SK-N-MC (cell line): ENCODE results near the gene KRR1.
A peak's percentile ranks its signal among the peaks of the same experiment; 100 is the strongest.
"Not testable (repeated sequence)": the region's sequence is repeated elsewhere in the genome, so short reads cannot be mapped to it uniquely, and the experiment has no call there.

Experiments
- DNase-seq: peaks from one replicate; pipeline ENCODE4 v3.0.0-alpha.2; 2011; ENCODE audit warnings: low read depth, low spot score
- H3K27ac ChIP-seq: fragments of 200-600 bp; sonication (generic); 2 replicates; pipeline ENCODE4 v1.5.1; 2016; ENCODE audit warnings: mixed run types
- H3K36me3 ChIP-seq: fragments of 200-600 bp; sonication (generic); 2 replicates; pipeline ENCODE4 v1.6.1; 2017; ENCODE audit warnings: antibody characterized with exemption, low read length, mixed read lengths; ENCODE audit not compliant: insufficient read depth
- H3K4me3 ChIP-seq: fragments of 200-600 bp; sonication (generic); 2 replicates; pipeline ENCODE4 v1.5.1; 2016
- H3K9ac ChIP-seq: fragments of 200-600 bp; sonication (generic); 2 replicates; pipeline ENCODE4 v1.8.0; 2017; ENCODE audit warnings: mixed run types, mixed read lengths; ENCODE audit not compliant: insufficient read length
- H3K9me3 ChIP-seq: fragments of 200-600 bp; sonication (generic); 2 replicates; pipeline ENCODE4 v1.6.1; 2017; ENCODE audit warnings: low read depth, mild to moderate bottlenecking, antibody characterized with exemption, low read length, moderate library complexity, mixed read lengths
- EZH2 ChIP-seq: fragments of 200-600 bp; sonication (generic); IDR thresholded peaks from one replicate; pipeline ENCODE4 v1.6.1; 2017; ENCODE audit warnings: antibody characterized with exemption
- FOXP2 ChIP-seq: optimal IDR thresholded peaks from 2 replicates; pipeline ENCODE3; 2011; ENCODE audit warnings: mild to moderate bottlenecking, moderate library complexity; ENCODE audit not compliant: insufficient read depth; ENCODE audit errors: extremely low read length, control extremely low read depth
- POLR2AphosphoS5 ChIP-seq: IDR thresholded peaks from 2 replicates; pipeline ENCODE4 v1.6.1; 2012; ENCODE audit warnings: mild to moderate bottlenecking, low read depth, low read length, borderline replicate concordance

KRR1 gene

DNA sequence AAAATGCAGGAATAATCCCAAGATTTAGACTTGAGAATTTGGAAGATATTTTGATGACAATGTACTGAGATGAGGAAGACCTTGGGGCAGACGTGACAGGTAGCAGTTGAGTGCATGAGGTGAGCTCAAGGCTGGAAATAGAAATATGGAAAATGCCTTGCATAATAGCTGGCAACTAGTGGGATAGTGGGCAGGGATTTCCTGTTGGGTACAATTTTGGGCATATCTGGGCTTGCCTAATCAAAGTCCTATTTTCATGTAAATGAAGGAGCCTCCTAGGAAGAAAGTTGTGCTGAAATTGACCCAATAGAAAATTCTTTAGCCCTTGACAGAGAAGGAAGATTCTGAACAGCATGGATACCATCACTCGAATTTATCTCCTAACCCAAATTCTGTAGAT is 37.3 kb downstream of the KRR1 start:
- Histone ChIP-seq H3K36me3 (no peaks in the 10 kb centered on the region), H3K9me3 (no peaks in the 10 kb centered on the region), H3K4me3 (no peak overlapping the region), H3K9ac (no peak overlapping the region), H3K27ac (no peak overlapping the region)
- TF ChIP-seq POLR2AphosphoS5: no peak
- TF ChIP-seq FOXP2: no peak
- TF ChIP-seq EZH2: no peak
- no peak for DNase-seq

- DNase-seq: no peak
- no peak overlapping the region for H3K9ac ChIP-seq
- H3K4me3 ChIP-seq: no peak overlapping the region
- no peaks in the 10 kb centered on the region for H3K36me3 ChIP-seq
- no peak overlapping the region for H3K27ac ChIP-seq
- TF ChIP-seq FOXP2: no peak
- no peak for TF ChIP-seq EZH2
- TF ChIP-seq POLR2AphosphoS5: no peak
- no peaks in the 10 kb centered on the region for H3K9me3 ChIP-seq
Measured at GRCh38 chr12:75471902-75472890, 39.2 kb downstream of the KRR1 start.

DNA sequence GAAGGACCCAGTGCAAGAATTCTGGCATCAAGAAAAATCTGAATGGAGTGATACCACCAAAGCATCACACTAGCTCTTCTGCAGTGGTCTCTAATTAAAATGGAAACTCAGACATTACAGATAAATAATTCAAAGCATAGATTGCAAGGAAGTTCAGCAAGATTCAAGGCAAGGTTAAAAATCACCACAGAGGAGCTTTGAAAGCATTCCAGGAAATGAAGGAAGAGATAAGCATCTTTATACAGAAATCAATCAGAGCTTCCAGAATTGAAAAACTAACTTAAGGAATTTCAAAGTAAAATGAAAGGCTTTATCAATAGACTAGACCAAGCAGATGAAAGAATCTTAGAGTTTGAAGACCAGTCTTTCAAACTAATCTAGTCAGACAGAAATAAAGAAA is 51.2 kb downstream of the KRR1 start:
- no peak overlapping the region for H3K4me3 ChIP-seq
- DNase-seq: no peak
- H3K9me3 ChIP-seq: peaks cover 3% of the 10 kb centered on the region; the same call in 1 of the 2 replicates
- TF ChIP-seq FOXP2 (no peak), EZH2 (no peak), POLR2AphosphoS5 (no peak)
- H3K9ac ChIP-seq: no peak overlapping the region
- no peaks in the 10 kb centered on the region for H3K36me3 ChIP-seq
- no peak overlapping the region for H3K27ac ChIP-seq

DNA sequence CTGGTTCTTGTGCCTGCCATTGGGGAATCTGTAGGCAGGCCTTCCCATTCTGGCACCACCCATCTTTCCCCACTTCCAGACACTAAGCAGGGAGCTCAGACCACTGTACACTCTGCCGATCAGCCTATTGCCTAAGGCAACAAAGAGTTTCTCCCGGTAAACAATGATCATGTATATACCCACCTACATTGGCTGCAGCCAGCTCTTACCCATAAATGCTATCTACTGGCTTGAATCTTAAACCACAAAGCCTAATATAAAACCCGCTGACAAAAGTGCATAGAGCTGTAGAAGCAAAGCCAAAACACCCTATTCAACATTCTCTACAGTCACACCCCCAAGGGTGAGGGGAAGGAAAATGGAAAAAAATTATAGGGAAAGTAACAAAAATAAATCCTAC is 51.7 kb downstream of the KRR1 start:
- DNase-seq: no peak
- 0 out of 2 replicates have a peak overlapping the region, but pooled peaks have one; percentile 26 for H3K4me3 ChIP-seq
- no peak for TF ChIP-seq EZH2
- no peak for TF ChIP-seq FOXP2
- no peak for TF ChIP-seq POLR2AphosphoS5

DNA sequence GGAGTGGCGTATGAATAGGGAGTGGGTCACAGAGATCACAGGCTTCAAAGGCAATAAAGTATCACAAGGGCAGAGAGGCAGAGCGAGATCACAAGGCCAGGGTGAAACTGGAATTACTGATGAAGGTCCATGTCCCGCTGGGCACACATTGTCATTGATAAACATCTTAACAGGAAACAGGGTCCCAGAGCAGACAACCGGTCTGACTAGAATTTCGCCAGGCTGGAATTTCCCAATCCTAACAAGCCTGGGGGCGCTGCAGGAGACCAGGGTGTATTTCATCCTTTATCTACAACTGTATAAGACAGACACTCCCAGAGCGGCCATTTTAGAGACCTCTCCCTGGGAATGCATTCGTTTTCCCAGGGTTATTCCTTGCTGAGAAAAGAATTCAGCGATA is 53.5 kb downstream of the KRR1 start:
- DNase-seq, H3K27ac ChIP-seq, H3K9ac ChIP-seq, H3K36me3 ChIP-seq, H3K4me3 ChIP-seq, H3K9me3 ChIP-seq: not testable (repeated sequence)

More for the DNA sequence above, 51.7 kb downstream of the KRR1 start:
- Histone ChIP-seq H3K36me3 (no peaks in the 10 kb centered on the region), H3K27ac (no peak overlapping the region), H3K9me3 (peaks cover 3% of the 10 kb centered on the region; the same call in 1 of the 2 replicates), H3K9ac (no peak overlapping the region)

GRCh38 chr12:75457191-75457590 is 54.2 kb downstream of the KRR1 start:
- no peak overlapping the region for H3K27ac ChIP-seq
- no peak for DNase-seq
- no peak overlapping the region for H3K9ac ChIP-seq
- no peaks in the 10 kb centered on the region for H3K36me3 ChIP-seq
- TF ChIP-seq POLR2AphosphoS5: no peak
- no peak for TF ChIP-seq EZH2
- no peak for TF ChIP-seq FOXP2
- H3K9me3 ChIP-seq: peaks cover 3% of the 10 kb centered on the region; the same call in 1 of the 2 replicates
- no peak overlapping the region for H3K4me3 ChIP-seq

GRCh38 chr12:75455839-75456238 is 55.6 kb downstream of the KRR1 start:
- H3K36me3 ChIP-seq: no peaks in the 10 kb centered on the region
- no peak for TF ChIP-seq FOXP2
- no peak for TF ChIP-seq POLR2AphosphoS5
- no peak for TF ChIP-seq EZH2
- DNase-seq: peak; percentile 76
- peaks cover 3% of the 10 kb centered on the region; the same call in 1 of the 2 replicates for H3K9me3 ChIP-seq
- H3K9ac ChIP-seq: no peak overlapping the region
- peak overlapping the region; percentile 73 for H3K27ac ChIP-seq
- H3K4me3 ChIP-seq: peak overlapping the region; percentile 67

- no peak for DNase-seq
- Histone ChIP-seq H3K9me3 (no peaks in the 10 kb centered on the region), H3K4me3 (no peak overlapping the region), H3K27ac (no peak overlapping the region), H3K36me3 (no peaks in the 10 kb centered on the region), H3K9ac (no peak overlapping the region)
- no peak for TF ChIP-seq POLR2AphosphoS5
- TF ChIP-seq FOXP2: no peak
- no peak for TF ChIP-seq EZH2
Measured at GRCh38 chr12:75452675-75453330, 58.6 kb downstream of the KRR1 start.
